ENCODE measurements around the gene ETV7.
"Not testable (repeated sequence)": the region's sequence is repeated elsewhere in the genome, so short reads cannot be mapped to it uniquely, and the experiment has no call there.

The ETV7 gene

DNA sequence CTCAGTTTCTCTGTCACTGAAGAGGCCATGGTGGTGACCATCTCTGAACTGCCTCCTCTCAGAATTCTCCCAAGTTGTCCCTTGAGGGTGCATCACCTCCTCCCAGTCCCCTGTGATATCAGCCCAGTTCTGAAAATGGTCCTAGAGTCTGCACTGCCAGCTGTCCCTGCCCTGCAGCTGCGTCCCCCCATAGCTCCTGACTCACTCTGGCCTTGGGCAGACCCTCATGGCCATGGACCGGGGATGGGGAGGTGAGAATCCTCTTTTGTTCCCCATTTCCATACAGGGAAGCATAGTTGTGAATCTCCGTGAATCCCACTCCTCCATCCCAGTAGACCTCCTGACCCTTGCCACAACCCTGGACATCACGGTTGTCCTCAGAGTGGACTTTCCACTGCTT, 4.5 kb downstream of the ETV7 start:
- DNase-seq, result no peak

DNA sequence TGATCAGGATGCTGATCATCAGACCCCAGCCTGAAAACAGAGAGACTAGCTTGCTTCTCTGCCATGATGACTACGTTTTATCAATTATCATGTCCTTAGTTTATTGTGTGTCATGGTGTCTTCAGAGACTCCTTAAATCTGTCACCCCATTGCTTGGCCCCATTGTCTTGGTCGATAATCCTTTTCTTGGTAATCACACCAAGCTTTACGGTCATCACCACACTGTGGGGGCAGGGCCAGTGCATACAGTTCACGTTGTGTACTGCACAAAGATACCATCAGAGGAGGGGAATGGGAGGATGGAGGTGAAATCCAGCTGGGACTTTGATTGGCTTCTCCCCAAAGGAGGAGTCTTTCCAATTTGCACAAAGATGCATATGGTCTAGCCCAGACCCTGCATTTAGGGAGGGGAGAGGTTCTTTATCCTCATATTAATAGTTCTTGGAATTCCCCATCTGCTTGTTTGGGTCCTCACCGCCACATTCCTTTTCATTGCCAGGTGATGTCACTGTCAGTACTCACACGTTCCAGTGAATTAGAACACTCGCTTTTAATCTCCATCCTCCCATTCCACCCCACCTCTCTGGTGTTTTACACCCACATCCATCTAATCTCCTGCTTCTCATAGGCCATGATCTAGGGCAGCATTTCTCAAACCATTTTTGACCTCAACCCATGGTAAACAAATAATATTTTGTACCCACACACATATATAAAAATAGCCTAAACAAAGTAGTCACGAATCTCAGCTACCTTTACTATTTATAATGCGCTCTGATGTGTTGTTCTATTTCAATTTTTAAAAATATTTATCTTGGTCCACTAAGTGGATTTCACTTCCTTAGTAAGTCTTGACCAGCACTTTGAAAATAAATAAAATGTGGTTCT, 5.7 kb downstream of the ETV7 start:
- DNase-seq, result no peak

DNA sequence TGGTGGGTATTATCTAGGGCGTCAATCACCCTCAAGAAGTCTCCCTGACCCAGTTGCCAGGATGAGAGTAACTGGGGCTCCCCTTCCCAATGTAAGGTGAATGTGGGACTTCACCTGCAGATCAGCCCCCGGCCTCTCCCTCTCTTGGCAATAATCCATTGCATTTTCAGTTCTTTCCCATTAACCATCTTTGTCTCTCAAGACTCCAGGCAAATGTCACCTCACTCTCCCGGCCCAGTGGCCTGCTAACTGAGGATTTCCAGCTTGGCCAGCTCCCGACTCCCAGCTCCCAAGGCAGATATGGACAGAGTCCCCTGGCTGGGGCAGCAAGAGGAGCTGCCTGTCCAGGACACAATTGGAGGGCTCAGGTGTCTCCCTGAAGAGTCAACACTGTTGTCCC, 7.3 kb downstream of the ETV7 start:
- no peak for DNase-seq

DNA sequence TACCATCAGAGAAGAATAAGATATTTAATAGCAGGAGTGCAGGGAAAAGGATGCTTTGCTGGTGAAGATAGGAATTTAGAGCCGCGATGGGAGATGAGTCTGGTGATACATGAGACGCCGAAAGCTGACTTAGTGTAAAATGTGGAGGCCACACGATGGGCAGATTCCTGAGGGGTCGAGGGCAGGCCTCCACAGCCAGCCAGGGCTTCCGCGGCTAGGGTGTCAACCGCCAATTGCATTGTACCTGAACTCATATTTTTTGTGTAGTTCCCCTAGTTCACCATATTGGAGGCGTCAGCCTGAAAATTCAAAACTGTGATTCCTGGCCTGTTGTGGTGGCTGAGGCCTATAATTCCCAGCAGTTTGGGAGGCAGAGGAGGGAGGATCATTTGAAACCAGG, 8.5 kb downstream of the ETV7 start:
- DNase-seq, result no peak

DNA sequence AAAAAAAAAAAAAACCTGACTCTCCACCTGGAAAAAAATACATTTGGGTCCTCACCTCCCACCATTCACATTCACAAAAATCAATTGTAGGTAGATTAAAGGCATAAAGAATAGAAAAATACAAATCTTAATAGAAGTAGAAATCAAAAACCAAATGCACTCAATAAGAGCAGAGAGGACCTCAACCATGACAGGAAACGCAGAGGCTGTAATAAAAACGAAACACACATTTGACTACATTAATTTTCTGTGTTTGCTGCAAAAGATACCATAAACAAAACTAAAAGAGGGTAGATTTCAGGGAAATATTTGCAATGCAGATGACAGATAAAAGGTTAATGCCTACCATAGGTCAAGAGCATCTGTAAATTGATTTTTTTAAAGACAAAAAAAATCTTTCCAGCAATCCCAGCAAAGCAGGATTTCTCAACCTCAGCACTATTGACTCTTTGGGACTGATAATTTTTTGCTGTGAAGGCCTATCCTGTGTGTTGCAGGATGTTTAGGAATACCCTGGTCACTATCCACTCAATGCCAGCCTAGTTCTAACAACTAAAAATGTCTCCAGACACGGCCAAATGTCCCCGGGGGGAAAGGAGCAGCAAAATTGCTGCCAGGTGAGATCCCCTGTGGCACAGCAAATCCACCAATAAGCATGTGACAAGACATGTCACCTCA, 9.1 kb downstream of the ETV7 start:
- no peak for DNase-seq

DNA sequence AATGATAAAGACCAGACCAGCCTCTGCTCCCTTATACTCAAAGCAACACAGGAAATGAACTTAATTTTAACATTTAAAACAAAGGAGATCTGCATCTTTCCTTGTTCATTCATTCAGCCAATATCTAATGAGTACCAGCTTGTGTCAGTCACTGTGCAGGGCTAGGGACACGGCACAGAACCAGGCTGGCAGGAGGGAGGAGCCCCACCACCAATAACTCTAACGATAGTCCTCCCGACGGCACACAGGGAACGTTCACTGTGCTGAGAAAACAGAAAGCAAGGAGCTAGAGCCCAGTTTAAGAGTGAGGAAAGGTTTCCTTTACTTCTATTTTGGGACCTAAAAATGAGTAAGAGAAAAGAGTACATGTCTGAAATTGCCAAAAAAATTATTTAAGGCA, 9.9 kb downstream of the ETV7 start:
- DNase-seq, result no peak

DNA sequence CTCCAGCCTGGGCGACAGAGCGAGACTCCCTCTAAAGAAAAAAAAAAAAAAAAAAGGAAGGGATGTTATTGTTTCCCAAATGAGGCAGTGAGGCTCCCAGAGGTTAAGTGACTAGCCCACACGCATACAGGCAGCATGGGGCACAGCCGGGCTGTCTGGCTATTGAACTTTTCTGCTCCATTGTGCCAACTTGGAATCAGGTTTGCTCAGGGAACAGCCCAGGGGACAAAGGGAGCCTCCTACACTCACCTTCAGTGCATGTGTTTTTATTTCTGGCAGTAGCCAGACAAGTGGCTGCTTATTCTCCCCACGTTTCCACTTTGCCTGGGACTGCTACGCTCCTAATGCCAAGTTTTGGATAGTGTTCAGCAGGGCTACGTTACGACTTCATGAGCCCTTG, 10.7 kb downstream of the ETV7 start:
- DNase-seq, result no peak

DNA sequence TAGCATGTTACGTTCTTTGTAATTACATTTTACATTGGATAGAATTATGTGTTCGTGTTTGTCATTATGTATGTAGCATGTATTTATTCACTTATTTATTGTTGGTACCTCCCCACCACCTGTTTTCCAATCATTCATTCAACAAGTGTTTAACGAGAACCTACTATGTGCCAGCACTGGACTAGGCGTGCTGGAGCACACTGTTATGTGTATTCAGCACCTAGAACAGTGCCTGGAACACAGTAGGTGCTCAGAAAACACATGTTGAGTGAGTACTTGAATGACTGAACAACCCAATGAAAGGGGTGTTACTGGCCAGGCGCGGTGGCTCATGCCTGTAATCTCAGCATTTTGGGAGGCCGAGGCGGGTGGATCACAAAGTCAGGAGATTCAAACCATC, 11.3 kb downstream of the ETV7 start:
- no peak for DNase-seq

DNA sequence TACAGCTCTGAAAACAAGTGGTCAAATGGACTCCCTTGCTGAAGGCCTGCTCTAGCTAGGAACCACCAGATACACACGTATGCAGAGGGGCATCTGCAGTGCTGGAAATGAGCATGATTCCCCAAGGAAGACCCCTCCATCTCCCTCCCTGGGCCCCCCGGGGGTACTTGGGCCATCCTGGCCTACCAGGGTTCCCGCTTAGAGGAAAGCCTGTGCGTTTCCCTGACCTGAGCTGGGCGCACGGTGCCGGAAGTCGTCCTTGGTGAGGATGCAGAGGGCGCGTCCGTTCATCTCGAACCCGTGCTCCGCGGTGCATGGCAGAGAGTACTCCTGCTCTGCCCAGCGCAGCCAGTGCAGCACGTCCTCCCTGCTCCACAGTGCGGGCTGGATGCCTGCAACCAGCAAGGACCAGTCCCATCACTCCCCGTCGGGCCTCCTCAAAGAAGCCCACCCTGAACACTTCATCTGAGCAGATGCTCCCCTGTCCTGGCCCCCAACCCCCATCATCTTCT, 11.8 kb downstream of the ETV7 start:
- no peak for DNase-seq

DNA sequence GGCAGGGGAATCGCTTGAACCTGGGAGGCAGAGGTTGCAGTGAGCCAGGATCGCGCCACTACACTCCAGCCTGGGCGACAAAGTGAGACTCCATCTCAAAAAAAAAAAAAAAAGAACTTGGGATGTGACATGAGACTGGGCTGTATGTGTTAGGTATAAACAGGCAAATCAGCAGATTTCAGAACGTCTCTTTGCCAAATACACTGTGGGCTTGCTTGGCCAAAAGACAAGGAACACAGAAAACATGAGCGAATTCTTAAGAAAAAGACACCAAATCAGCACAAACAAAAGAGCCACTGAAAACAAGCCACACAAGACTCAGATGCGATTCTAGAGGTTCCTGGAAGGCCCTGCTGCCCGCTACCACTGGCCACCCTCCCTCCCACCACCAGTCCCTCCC, 12.5 kb downstream of the ETV7 start:
- no peak for DNase-seq

DNA sequence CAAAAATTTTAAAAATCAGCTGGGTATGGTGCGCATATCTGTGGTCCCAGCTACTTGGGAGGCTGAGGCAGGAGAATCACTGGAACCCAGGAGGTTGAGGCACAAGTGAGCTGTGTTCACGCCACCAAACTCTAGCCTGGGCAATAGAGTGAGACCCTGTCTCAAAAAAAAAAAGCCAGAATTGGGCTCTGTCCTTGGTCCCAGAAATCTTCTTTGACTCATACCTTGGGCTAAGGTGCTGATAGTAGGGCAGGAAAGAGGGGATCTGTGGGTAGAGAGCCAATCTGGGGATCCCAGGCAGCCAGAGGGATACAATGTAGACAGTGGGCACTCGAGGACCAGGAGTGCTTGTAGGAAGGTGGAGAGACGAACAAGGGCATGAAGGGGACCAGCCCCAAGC, 13.3 kb downstream of the ETV7 start:
- no peak for DNase-seq

DNA sequence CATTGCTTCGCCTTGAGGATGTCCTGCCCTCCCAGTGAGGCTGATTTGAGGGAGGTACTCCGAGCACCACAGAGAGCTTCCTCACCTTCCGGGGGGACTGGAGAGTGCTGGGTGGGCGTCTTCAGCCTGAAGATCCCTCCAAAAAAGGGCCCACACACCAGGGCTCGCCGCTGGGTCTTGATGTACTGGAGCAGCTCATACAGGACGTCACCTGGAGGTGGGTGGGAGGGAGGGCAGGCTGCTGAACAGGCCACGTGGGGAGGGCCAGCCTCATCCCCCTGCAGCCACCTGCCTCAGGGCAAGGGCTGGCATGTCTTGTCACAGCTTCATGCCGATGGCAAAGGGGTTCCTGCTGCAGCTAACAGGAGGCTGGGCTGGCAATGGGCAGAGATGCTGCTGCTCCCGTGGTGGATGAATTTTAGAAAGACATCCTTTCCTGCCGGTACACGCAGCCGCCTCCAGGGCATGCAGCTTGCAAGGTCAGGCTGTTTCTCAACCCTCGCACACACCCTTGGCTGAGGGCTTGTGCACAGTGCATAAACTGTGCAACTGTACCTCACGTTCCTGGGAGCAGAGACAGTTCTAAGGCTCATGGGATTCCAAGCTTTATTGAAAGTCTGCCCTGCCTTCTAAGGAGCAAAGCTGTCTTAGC, 14.0 kb downstream of the ETV7 start:
- DNase-seq, result no peak

DNA sequence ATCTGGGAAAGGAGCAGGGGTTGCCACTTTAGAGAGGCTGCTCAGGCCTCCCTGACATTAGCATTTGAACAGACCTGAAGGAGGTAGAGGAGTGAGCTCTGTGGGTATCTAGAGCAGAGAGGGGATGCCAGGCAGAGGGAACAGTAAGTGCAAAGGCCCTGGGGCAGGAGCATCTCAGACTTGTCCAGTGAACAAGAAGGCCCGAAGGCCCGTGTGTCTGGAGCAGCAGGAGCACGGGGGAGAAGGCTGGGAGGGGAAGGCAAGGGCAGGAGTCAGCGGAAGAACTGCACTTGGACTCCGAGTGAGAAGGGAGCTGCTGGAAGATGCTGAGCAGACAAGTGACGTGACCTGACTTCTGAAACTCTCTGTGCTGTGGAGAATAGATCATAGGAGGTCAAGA, 15.4 kb downstream of the ETV7 start:
- no peak for DNase-seq

DNA sequence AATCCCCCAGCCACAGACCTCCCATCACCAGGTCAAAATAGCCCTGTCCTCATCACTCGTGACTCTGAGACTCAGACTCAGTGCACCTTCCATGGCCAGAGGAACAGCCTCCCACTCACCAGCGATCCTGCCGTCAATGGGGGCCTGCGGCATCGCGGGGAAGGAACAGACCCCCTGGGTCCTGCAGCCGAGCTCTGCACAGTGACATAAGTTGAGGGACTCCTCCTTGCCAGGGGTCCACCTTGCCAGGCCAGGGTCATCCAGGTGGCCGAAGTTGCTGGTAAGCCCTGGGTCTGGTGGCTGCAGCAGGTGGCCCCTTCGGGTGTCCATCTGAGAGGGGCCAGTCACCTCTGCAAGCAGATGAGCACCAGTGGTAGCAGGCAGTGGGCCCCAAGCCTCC, 16.3 kb downstream of the ETV7 start:
- DNase-seq, result no peak

DNA sequence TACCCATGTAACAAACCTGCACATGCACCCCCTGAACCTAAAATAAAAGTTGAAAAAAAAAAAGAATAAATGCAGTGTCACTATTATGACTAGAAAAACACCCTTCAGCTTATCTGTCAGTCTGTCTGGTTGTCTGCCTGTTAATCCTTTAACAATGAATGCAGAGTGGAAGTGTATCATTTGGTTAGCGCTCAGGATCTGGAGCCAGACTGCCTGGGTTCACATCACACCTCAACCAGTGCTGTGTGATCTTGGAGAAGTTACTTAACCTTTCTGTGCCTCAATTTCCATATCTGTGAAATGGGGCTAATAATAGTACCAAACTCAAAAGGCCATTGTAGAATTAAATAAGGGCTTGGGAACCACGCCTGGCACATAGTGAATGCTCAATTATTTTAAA, 16.8 kb downstream of the ETV7 start:
- DNase-seq, result no peak

DNA sequence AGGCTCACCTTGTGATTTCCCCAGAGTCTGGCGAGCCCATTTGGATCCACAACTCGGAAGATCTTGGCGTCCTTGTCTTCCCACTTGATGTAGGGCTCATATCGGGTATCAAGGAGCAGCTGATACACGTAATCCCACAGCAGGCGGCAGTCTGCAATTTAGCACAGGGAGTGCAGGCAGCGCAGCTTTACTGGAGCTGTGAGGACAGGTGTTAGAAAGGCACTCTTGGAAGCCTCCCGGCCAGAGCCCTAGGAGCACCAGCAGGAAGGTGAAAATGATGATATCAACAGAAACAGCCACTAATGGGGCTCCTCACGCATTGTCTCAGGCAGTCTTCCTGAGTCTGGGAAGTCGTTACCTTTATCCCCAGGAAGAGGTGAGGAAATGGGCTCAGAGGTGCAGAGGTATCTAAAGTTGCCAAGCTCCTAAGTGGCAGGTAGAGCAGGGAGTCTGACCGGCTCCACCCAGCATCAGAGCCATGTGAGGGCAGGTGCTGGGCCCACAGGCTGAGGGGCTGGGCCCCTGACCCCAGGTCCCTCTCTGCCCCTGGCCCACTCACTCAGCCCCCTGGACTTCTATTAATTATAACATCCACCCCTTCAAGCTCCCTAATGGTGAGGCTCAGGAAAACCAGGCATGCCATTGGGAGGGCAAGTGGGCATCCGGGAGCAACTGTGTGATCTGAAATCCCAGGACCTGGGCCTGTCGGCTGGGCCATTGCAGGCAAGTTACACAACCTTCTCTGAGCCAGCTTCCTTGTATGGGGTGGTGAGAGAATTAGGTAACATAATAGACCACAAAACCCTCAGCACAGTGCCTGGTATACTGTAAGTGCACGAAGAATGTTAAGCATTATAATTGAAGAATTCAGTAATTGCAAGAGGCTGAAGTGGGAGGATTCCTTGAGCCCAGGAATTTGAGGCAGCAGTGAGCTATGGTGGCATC, 18.3 kb downstream of the ETV7 start:
- DNase-seq, result no peak

DNA sequence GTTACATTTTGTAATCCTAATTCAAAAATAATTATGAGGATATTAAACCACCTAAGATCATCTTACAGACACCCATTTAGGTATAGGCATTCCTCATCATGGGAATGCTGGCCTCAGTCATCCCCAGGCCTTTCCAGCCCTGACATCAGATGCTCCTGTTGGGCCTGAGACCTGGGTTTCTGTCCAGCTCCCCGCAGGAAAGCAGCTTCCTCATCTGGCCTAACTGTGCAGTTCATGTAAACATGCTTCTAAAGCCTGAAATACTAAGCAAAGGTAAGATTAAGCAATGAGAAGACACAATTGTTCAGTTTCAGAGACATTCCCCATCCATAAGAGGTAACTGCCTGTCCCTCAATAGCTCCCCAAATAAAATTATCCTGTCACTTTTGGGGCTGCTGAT, 19.0 kb downstream of the ETV7 start:
- no peak for DNase-seq

DNA sequence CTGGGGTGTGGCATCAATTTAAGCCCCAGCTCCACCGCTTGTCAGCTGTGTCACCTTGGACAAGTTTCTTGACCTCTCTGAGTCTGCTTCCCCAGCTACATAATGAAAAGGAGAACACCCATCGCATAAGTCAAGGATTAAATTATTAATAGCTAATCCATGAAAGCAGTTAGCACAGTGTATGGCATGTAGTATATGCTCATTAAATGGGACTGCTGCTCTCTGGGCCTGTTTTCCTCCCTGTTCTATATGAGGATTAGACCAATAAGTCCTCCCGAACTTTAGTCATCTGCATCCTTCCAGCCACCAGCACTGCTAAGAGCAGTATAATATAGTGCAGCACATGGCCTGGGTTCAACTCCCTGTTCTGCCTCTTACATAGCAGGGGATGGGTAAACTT, 19.7 kb downstream of the ETV7 start:
- DNase-seq, result no peak

DNA sequence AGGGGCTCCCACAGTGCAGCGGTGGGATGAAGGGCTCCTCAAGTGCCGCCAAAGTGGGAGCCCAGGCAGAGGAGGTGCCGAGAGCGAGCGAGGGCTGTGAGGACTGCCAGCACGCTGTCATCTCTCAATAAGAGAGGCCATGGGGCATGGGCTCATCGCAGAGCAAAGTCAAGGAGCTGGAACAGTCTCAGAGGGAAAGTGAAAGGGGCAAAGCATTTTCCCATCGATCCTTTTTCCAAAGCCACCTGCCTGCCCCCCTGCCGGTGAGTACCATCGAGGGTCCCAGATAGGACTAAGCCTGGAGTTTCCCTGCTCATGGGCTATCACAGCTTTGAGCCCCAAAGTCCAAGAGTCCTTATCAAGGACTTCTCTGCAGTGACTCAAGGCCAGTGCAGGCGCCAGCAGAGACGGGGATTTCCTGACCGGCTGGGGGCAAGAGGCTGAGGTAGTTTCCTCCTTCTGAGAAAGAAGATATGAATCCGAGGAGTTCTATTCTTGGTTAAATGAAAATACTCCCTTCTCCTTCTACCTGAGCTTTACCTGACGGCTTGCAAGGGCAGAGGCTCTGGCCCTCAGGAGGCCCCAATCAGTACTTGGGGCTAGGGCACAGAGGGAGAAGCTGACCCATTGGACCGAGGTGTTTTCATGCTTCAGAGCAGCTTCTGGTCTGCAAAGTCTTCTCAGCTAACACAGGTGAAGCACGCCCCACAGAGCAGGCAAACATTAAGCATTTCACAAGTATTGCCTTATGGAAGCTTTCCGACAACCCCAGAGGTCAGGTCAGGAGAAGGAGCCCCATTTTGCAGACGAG, 22.6 kb downstream of the ETV7 start:
- DNase-seq, result no peak

DNA sequence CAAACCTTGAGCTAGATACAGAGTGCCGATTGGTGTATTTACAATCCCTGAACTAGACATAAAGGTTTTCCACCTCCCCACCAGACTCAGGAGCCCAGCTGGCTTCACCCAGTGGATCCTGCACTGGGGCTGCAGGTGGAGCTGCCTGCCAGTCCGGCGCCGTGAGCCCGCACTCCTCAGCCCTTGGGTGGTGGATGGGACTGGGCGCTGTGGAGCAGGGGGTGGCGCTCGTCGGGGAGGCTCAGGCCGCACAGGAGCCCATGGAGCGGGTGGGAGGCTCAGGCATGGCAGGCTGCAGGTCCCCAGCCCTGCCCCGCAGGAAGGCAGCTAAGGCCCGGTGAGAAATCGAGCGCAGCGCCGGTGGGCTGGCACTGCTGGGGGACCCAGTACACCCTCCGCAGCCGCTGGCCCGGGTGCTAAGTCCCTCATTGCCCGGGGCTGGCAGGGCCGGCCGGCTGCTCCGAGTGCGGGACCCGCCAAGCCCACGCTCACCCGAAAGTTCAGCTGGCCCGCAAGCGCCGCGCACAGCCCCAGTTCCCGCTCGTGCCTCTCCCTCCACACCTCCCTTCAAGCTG, 23.3 kb downstream of the ETV7 start:
- DNase-seq, result not testable (repeated sequence)

DNA sequence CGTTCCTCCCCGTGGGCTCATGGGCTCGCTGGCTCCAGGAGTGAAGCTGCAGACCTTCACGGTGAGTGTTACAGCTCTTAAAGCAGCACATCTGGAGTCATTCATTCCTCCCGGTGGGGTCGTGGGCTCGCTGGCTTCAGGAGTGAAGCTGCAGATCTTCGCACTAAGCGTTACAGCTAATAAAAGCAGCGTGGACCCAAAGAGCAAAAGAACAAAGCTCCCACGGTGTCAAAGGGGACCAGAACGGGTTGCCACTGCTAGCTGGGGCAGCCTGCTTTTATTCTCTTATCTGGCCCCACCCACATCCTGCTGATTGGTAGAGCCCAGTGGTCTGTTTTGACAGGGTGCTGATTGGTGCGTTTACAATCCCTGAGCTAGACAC, 24.1 kb downstream of the ETV7 start:
- not testable (repeated sequence) for DNase-seq
